Measurements from ENCODE around the gene TCERG1L. TPM values are rescaled to one million over a fixed set of nuclear protein-coding genes. Genes with fewer than 3 reads are reported as not detected.

TCERG1L gene
- polyA plus RNA-seq, 1 of the 3 experiments (the other 2 are of a cell fraction), result not detected

GRCh38 chr10:131068311-131068710, 243.2 kb downstream of the TCERG1L start:
- no peak for DNase-seq
- TF ChIP-seq EP300 (IDR thresholded peaks at IDR 0.05; ENCODE audit: borderline replicate concordance in 1 of 2, low read depth in 1 of 2, low read length in 1 of 2) (no peak), TAF1 (IDR thresholded peaks at IDR 0.05; ENCODE audit: borderline replicate concordance, low read depth, low read length) (no peak), MEF2A (IDR thresholded peaks at IDR 0.05; ENCODE audit: borderline replicate concordance, low read depth) (no peak), MXI1 (IDR thresholded peaks at IDR 0.05; ENCODE audit: low read depth, low read length) (no peak), RXRA (IDR thresholded peaks at IDR 0.05; ENCODE audit: borderline replicate concordance, low read depth) (no peak), RFX5 (IDR thresholded peaks at IDR 0.05; ENCODE audit: low read length) (no peak), TCF12 (IDR thresholded peaks at IDR 0.05) (no peak), YY1 (IDR thresholded peaks at IDR 0.05; ENCODE audit: low read depth) (no peak), GATA2 (CRISPR knock-in tag; IDR thresholded peaks at IDR 0.05) (no peak), NRF1 (IDR thresholded peaks at IDR 0.05; ENCODE audit: low read depth, low read length) (no peak), FOXJ3 (CRISPR knock-in tag; IDR thresholded peaks at IDR 0.05) (no peak), TEAD4 (IDR thresholded peaks at IDR 0.05; ENCODE audit: borderline replicate concordance, insufficient read depth) (no peak), SMC3 (IDR thresholded peaks at IDR 0.05; ENCODE audit: low read depth, low read length) (no peak), EZH2phosphoT487 (IDR thresholded peaks at IDR 0.05; ENCODE audit: borderline replicate concordance, low read depth) (no peak)
- TF ChIP-seq, protein P1, sequence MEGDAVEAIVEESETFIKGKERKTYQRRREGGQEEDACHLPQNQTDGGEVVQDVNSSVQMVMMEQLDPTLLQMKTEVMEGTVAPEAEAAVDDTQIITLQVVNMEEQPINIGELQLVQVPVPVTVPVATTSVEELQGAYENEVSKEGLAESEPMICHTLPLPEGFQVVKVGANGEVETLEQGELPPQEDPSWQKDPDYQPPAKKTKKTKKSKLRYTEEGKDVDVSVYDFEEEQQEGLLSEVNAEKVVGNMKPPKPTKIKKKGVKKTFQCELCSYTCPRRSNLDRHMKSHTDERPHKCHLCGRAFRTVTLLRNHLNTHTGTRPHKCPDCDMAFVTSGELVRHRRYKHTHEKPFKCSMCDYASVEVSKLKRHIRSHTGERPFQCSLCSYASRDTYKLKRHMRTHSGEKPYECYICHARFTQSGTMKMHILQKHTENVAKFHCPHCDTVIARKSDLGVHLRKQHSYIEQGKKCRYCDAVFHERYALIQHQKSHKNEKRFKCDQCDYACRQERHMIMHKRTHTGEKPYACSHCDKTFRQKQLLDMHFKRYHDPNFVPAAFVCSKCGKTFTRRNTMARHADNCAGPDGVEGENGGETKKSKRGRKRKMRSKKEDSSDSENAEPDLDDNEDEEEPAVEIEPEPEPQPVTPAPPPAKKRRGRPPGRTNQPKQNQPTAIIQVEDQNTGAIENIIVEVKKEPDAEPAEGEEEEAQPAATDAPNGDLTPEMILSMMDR (IDR thresholded peaks at IDR 0.05), result no peak
- Histone ChIP-seq H3F3A (replicated peaks; ENCODE audit: insufficient read depth) (no peaks in the 10 kb centered on the region), H3K4me3 (ENCODE audit: low read depth in 2 of 2, low read length in 1 of 2) (no peak overlapping the region), H3K27me3 (ENCODE audit: insufficient read depth) (no peaks in the 10 kb centered on the region), H3K79me2 (ENCODE audit: insufficient read depth) (no peaks in the 10 kb centered on the region), H3K27ac (ENCODE audit: low read depth in 2 of 2, low read length in 1 of 2) (no peak overlapping the region), H3K9ac (no peak overlapping the region), H3K36me3 (replicated peaks in 1 of 2; ENCODE audit: control insufficient read depth in 1 of 2, insufficient read depth in 2 of 2, low read length in 1 of 2) (no peaks in the 10 kb centered on the region), H4K20me1 (ENCODE audit: insufficient read depth) (no peaks in the 10 kb centered on the region), H3K9me3 (no peaks in the 10 kb centered on the region), H3K4me1 (ENCODE audit: control insufficient read depth in 1 of 2, insufficient read depth in 2 of 2, low read depth in 1 of 2, low read length in 1 of 2) (no peaks in the 10 kb centered on the region), H2AFZ (ENCODE audit: low read depth) (no peak overlapping the region), H3K9me2 (no peaks in the 10 kb centered on the region), H3K4me2 (no peak overlapping the region)
- ChIA-PET POLR2A (no interaction called here), CTCF (no interaction called here)
- WGBS (ENCODE audit: low lambda C conversion rate), result 68% methylated on average over 12 of the region's 16 CpGs

- WGBS (ENCODE audit: low lambda C conversion rate), result 26% methylated on average over 4 of the region's 4 CpGs
- H3F3A ChIP-seq (replicated peaks; ENCODE audit: insufficient read depth), result no peaks in the 10 kb centered on the region
- no peak for DNase-seq
- TF ChIP-seq EZH2phosphoT487 (IDR thresholded peaks at IDR 0.05; ENCODE audit: borderline replicate concordance, low read depth) (no peak), ELF1 (IDR thresholded peaks at IDR 0.05) (no peak), TEAD4 (IDR thresholded peaks at IDR 0.05; ENCODE audit: borderline replicate concordance, insufficient read depth) (no peak), TAF1 (IDR thresholded peaks at IDR 0.05; ENCODE audit: borderline replicate concordance, low read depth, low read length) (no peak), RFX5 (IDR thresholded peaks at IDR 0.05; ENCODE audit: low read length) (no peak), FOSL2 (IDR thresholded peaks at IDR 0.05; ENCODE audit: borderline replicate concordance, low read depth) (no peak)
- TF ChIP-seq, protein P2, sequence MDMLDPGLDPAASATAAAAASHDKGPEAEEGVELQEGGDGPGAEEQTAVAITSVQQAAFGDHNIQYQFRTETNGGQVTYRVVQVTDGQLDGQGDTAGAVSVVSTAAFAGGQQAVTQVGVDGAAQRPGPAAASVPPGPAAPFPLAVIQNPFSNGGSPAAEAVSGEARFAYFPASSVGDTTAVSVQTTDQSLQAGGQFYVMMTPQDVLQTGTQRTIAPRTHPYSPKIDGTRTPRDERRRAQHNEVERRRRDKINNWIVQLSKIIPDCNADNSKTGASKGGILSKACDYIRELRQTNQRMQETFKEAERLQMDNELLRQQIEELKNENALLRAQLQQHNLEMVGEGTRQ (IDR thresholded peaks at IDR 0.05; ENCODE audit: borderline replicate concordance, low read depth, low read length), result no peak
- TF ChIP-seq, protein P3, sequence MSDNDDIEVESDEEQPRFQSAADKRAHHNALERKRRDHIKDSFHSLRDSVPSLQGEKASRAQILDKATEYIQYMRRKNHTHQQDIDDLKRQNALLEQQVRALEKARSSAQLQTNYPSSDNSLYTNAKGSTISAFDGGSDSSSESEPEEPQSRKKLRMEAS (IDR thresholded peaks at IDR 0.05; ENCODE audit: low read depth), result no peak
- no peak overlapping the region for H3K4me3 ChIP-seq (ENCODE audit: low read depth in 2 of 2, low read length in 1 of 2)
- H3K27ac ChIP-seq (ENCODE audit: low read depth in 2 of 2, low read length in 1 of 2), result no peak overlapping the region
- no peak overlapping the region for H3K4me2 ChIP-seq
- CTCF ChIA-PET, result no interaction called here
- H3K9me2 ChIP-seq, result no peaks in the 10 kb centered on the region
- POLR2A ChIA-PET, result no interaction called here
- H2AFZ ChIP-seq (ENCODE audit: low read depth), result no peak overlapping the region
- H3K79me2 ChIP-seq (ENCODE audit: insufficient read depth), result no peaks in the 10 kb centered on the region
- no peaks in the 10 kb centered on the region for H3K4me1 ChIP-seq (ENCODE audit: control insufficient read depth in 1 of 2, insufficient read depth in 2 of 2, low read depth in 1 of 2, low read length in 1 of 2)
- H3K36me3 ChIP-seq (replicated peaks in 1 of 2; ENCODE audit: control insufficient read depth in 1 of 2, insufficient read depth in 2 of 2, low read length in 1 of 2), result no peaks in the 10 kb centered on the region
- H3K9me3 ChIP-seq, result no peaks in the 10 kb centered on the region
- no peak overlapping the region for H3K9ac ChIP-seq
- H4K20me1 ChIP-seq (ENCODE audit: insufficient read depth), result no peaks in the 10 kb centered on the region
- H3K27me3 ChIP-seq (ENCODE audit: insufficient read depth), result no peaks in the 10 kb centered on the region
Observed at GRCh38 chr10:131067690-131068089, 243.8 kb downstream of the TCERG1L start.
